HAP-1 (cell line): ENCODE data around the gene MAP7D2.
"Not testable (repeated sequence)": the region's sequence is repeated elsewhere in the genome, so short reads cannot be mapped to it uniquely, and the experiment has no call there.

Experiments
- DNase-seq, 2 experiments: peaks; one replicate each; pipeline ENCODE4 v3.0.0-alpha.2; 2016 to 2020; ENCODE audit warnings: low spot score in 2 of 2
- H3K27me3 ChIP-seq: fragments of 250-450 bp; sonication (Bioruptor Pico); 2 replicates; pipeline ENCODE4 v1.5.1; 2020; ENCODE audit warnings: low read depth, mild to moderate bottlenecking, moderate library complexity
- H3K36me3 ChIP-seq: fragments of 250-450 bp; sonication (Bioruptor Pico); replicated peaks from 2 replicates; pipeline ENCODE4 v1.5.1; 2020; ENCODE audit warnings: mild to moderate bottlenecking
- H3K4me1 ChIP-seq: fragments of 250-450 bp; sonication (Bioruptor Pico); 2 replicates; pipeline ENCODE4 v1.5.1; 2020; ENCODE audit warnings: mild to moderate bottlenecking
- H3K4me3 ChIP-seq: fragments of 250-450 bp; sonication (Bioruptor Pico); 2 replicates; pipeline ENCODE4 v1.5.1; 2020; ENCODE audit warnings: mild to moderate bottlenecking, moderate library complexity
- H3K9me3 ChIP-seq: fragments of 250-450 bp; sonication (Bioruptor Pico); 2 replicates; pipeline ENCODE4 v1.5.1; 2020; ENCODE audit warnings: mild to moderate bottlenecking, moderate library complexity
- in situ Hi-C: fragments of 300-500 bp; cut with MboI; formaldehyde crosslinking; loops from 3 replicates; pipeline ENCODE4 v1.14.3; 2020; ENCODE audit warnings: low sequenced_read_pairs, inconsistent platforms, mixed read lengths

MAP7D2 gene

DNA sequence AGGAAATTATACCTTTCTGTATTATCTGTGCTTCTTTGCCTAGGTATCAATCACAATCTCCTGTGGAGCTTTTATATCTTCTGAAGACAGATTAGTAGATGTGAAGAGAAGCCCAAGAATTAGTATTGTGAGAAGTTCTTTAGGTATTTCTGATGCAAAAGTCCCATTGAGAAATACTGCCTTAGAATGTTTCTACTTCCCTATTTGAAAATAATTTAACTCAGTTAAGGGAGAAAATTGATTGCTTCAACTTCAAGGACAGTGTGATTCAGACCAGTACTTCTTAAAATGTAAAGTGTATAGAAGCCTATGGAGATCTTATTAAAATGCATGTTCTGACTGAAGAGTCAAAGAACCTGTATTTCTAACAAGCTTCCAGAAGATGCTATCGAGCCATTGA, 16.0 kb upstream of the MAP7D2 start:
- Histone ChIP-seq H3K4me1 (peaks cover 6% of the 10 kb centered on the region; the same call in 1 of the 2 replicates), H3K27me3 (no peaks in the 10 kb centered on the region), H3K36me3 (peaks cover 91% of the 10 kb centered on the region), H3K9me3 (no peaks in the 10 kb centered on the region), H3K4me3 (no peak overlapping the region)
- in situ Hi-C loops: no loop called here
- DNase-seq: no peak

DNA sequence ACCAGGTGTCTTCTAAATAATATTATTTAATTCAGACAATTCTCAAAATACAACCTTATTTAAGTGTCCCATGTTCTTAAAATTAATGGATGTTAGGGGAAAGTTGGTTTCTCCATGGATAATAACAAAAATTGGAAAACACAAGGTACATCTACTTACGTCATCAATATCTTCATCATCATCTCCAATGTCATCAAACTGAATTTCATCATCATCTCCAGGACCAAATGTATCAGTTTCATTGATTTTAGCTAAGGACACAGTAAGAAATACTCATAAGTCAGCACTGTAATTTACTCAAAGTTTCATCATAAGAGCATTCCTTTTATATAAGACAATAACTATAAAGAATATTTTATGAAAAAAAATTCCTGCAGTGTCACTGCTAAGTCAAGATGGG, 13.7 kb upstream of the MAP7D2 start:
- DNase-seq: no peak
- in situ Hi-C loops: no loop called here
- H3K4me1 ChIP-seq: 0 out of 2 replicates have a peak, but pooled peaks cover 2% of the 10 kb centered on the region
- peaks cover 71% of the 10 kb centered on the region for H3K36me3 ChIP-seq
- H3K9me3 ChIP-seq: no peaks in the 10 kb centered on the region
- no peak overlapping the region for H3K4me3 ChIP-seq
- H3K27me3 ChIP-seq: no peaks in the 10 kb centered on the region

DNA sequence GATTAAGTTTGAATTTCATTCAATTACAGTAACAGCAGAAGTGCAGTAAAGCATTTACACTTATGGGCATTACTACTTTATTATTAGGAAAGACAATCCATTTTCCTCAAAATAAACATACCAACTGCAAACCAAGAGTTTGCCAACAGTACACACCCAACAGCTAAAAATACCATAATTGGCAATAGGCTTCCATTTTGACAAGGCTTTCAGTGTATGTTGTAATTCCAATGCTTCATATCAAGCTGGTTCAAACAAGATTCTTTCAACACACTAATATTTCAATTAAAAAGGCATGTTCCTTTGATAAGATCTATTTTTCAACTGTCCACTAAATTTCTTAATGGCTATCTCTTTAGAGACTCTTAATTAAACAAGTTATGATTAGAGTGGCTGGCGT, 12.8 kb upstream of the MAP7D2 start:
- H3K4me3 ChIP-seq: no peak overlapping the region
- no peaks in the 10 kb centered on the region for H3K27me3 ChIP-seq
- DNase-seq: no peak
- peaks cover 69% of the 10 kb centered on the region for H3K36me3 ChIP-seq
- in situ Hi-C loops: no loop called here
- no peaks in the 10 kb centered on the region for H3K9me3 ChIP-seq
- H3K4me1 ChIP-seq: 0 out of 2 replicates have a peak, but pooled peaks cover 2% of the 10 kb centered on the region

GRCh38 chrX:20128670-20129069, 12.0 kb upstream of the MAP7D2 start:
- Histone ChIP-seq H3K36me3 (peaks cover 62% of the 10 kb centered on the region), H3K9me3 (no peaks in the 10 kb centered on the region), H3K4me3 (no peak overlapping the region), H3K27me3 (no peaks in the 10 kb centered on the region), H3K4me1 (0 out of 2 replicates have a peak, but pooled peaks cover 2% of the 10 kb centered on the region)
- in situ Hi-C loops: no loop called here
- DNase-seq: peak in 1 of 2 experiments; percentile 44

DNA sequence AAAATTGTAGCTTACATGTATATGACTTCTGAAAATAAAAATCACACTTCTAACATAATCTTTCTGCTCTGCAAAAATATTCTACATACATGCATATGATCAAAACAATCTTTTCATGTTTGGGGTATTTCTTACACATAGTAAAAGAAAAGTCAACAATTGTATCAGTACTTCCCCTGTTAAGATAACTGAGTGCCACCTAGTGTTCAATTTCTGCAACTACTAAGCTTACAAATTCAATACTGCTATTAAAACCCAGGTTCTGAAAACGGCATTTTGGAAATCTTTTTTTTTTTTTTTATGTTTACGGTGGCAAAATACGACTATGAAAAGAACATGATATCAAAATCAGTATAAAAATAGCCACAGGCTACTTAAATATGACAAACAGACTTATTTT, 10.7 kb upstream of the MAP7D2 start:
- H3K36me3 ChIP-seq: peaks cover 49% of the 10 kb centered on the region
- DNase-seq, H3K4me1 ChIP-seq, H3K4me3 ChIP-seq, H3K9me3 ChIP-seq, in situ Hi-C loops, H3K27me3 ChIP-seq: not testable (repeated sequence)

DNA sequence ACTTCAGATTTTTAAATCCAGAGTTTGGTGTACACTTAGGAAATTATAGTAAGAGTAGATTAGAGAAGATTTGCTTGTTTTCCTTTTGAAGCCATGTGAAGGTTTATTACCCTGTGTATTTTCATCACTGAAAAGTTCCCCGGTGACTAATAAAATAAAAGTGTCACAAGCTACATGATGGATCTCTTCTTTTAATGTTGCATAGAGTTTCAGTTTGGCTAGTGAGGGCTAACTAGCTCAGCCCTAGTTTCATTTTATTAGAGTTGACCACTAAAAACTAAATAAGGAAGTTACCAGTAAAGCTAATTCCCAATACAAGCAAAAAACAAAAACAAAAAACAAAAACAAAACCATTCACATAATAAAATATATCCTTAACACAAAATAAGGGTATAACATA, 10.1 kb upstream of the MAP7D2 start:
- in situ Hi-C loops: not testable (repeated sequence)

GRCh38 chrX:20124964-20125363, 8.3 kb upstream of the MAP7D2 start:
- Histone ChIP-seq H3K36me3 (peaks cover 28% of the 10 kb centered on the region), H3K4me1 (0 out of 2 replicates have a peak, but pooled peaks cover 2% of the 10 kb centered on the region), H3K9me3 (no peaks in the 10 kb centered on the region), H3K27me3 (no peaks in the 10 kb centered on the region), H3K4me3 (no peak overlapping the region)
- in situ Hi-C loops: no loop called here
- no peak for DNase-seq

More for the DNA sequence above, 10.1 kb upstream of the MAP7D2 start:
- not testable (repeated sequence) for H3K9me3 ChIP-seq, H3K27me3 ChIP-seq, H3K4me3 ChIP-seq, H3K4me1 ChIP-seq, DNase-seq
- peaks cover 43% of the 10 kb centered on the region for H3K36me3 ChIP-seq

- in situ Hi-C loops: no loop called here
- no peak for DNase-seq
- Histone ChIP-seq H3K4me3 (no peak overlapping the region), H3K27me3 (no peaks in the 10 kb centered on the region), H3K4me1 (no peaks in the 10 kb centered on the region), H3K36me3 (no peaks in the 10 kb centered on the region), H3K9me3 (no peaks in the 10 kb centered on the region)
Measured at GRCh38 chrX:20118065-20118824, 1.5 kb upstream of the MAP7D2 start.

DNA sequence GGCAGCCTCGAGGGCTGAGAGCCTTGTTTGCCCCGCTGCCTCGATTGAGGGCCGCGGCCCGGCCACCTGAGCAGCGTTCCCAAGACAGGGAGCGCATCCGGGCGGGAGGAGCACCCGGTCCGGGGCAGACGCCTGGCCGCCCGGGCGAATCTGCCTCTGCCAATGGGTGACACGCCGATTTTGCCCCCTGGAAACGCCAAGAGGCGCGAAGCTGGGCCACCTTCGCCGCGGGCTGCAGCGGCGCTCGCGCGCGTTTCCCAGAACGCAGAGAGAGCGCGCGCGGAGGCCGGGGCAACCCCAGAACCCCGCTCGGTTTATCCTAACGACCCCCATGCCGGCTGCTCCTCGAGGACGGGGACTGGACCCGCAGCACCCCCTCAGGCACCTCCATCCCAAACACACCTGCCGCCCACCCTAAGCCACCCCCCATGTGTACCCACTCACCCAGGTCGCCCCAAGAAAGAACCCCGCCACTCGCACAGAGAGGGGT, 575 bp downstream of the MAP7D2 start:
- H3K36me3 ChIP-seq: no peaks in the 10 kb centered on the region
- H3K9me3 ChIP-seq: no peaks in the 10 kb centered on the region
- no peaks in the 10 kb centered on the region for H3K4me1 ChIP-seq
- H3K27me3 ChIP-seq: no peaks in the 10 kb centered on the region
- DNase-seq: no peak
- no peak overlapping the region for H3K4me3 ChIP-seq
- in situ Hi-C loops: no loop called here

- H3K9me3 ChIP-seq: no peaks in the 10 kb centered on the region
- no peak overlapping the region for H3K4me3 ChIP-seq
- no peaks in the 10 kb centered on the region for H3K4me1 ChIP-seq
- no peaks in the 10 kb centered on the region for H3K36me3 ChIP-seq
- H3K27me3 ChIP-seq: no peaks in the 10 kb centered on the region
- no peak for DNase-seq
- in situ Hi-C loops: no loop called here
Measured at GRCh38 chrX:20112022-20112774, 4.5 kb downstream of the MAP7D2 start.

GRCh38 chrX:20111271-20111670, 5.4 kb downstream of the MAP7D2 start:
- no peaks in the 10 kb centered on the region for H3K4me1 ChIP-seq
- no peaks in the 10 kb centered on the region for H3K27me3 ChIP-seq
- no peaks in the 10 kb centered on the region for H3K36me3 ChIP-seq
- no peak overlapping the region for H3K4me3 ChIP-seq
- in situ Hi-C loops: no loop called here
- DNase-seq: no peak
- no peaks in the 10 kb centered on the region for H3K9me3 ChIP-seq

GRCh38 chrX:20101934-20102581, 14.6 kb downstream of the MAP7D2 start:
- in situ Hi-C loops: no loop called here
- H3K4me3 ChIP-seq: no peak overlapping the region
- H3K36me3 ChIP-seq: no peaks in the 10 kb centered on the region
- H3K9me3 ChIP-seq: no peaks in the 10 kb centered on the region
- DNase-seq: no peak
- H3K4me1 ChIP-seq: no peaks in the 10 kb centered on the region
- no peaks in the 10 kb centered on the region for H3K27me3 ChIP-seq

DNA sequence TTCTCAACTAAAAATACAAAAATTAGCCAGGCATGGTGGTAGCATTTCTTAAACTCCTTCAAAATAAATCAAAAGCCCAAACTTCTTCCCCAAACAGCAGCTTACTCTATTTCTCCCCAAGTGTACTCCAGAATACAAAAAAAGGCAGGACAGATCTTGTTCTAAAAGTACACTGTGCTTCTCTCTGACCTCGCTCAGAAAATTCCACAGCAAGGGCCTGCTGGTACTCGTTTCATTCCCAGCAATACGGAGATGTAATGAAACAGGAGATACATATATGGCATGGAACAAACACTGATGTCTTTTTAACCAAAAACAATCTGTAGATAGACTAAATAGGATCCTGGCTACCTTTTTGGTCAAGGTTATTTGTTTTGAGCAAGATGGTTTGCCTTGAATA, 25.2 kb downstream of the MAP7D2 start:
- no peak for DNase-seq
- no peaks in the 10 kb centered on the region; the same call in 1 of the 2 replicates for H3K27me3 ChIP-seq
- H3K36me3 ChIP-seq: no peaks in the 10 kb centered on the region
- no peaks in the 10 kb centered on the region for H3K9me3 ChIP-seq
- in situ Hi-C loops: no loop called here
- no peak overlapping the region for H3K4me3 ChIP-seq
- no peaks in the 10 kb centered on the region for H3K4me1 ChIP-seq

DNA sequence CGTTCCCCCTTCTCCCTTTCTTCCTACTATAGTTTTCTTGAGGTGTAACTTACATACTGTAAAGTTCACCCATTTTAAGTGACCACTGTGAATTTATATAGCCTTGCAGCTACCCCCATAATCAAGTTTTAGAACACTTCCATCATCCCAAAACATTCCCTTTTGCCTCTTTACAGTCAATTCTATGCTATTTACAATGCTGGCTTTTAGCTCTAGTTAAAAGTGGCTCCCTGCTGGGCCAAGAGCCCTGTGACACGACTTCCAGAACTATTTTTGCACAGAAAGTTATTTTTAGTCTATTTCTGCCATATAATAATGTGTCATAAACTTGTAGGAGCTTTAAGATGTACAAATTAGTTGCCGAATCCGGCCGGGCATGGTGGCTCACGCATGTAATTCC, 26.9 kb downstream of the MAP7D2 start:
- Histone ChIP-seq H3K4me3 (no peak overlapping the region), H3K36me3 (no peaks in the 10 kb centered on the region), H3K9me3 (no peaks in the 10 kb centered on the region), H3K4me1 (no peaks in the 10 kb centered on the region), H3K27me3 (no peaks in the 10 kb centered on the region; the same call in 1 of the 2 replicates)
- DNase-seq: no peak
- in situ Hi-C loops: no loop called here
